ENCODE measurements around the gene APOBEC3F. TPM values are rescaled to one million over a fixed set of nuclear protein-coding genes. Genes with fewer than 3 reads are reported as not detected.

The APOBEC3F gene
- total RNA-seq, 2 donors from 2014 or later, result 20.4 to 32.5 TPM

DNA sequence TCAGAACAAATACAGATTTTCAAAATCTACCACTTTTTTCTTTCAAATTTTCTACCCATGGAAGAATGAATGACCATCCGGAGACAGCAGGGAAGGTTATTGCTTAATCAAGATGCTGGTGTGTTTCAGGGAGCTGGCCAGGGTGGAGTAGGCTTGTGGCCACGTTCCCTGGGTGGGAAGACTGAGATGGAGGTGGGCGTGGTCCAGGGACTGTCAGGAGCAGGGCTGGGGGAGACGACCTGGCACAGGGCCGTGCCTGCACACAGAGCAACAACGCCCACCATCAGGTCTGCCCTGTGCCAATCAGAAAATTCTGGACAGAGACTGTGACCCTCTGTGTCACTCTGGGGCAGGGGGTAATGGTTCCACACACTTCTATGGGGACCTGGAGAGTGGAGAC lies 49.3 kb downstream of the APOBEC3F start:
- peaks cover 7% of the 10 kb centered on the region for H3K36me3 Mint-ChIP-seq (ENCODE audit: low read depth)
- H3K4me1 Mint-ChIP-seq, result peaks cover 47% of the 10 kb centered on the region

DNA sequence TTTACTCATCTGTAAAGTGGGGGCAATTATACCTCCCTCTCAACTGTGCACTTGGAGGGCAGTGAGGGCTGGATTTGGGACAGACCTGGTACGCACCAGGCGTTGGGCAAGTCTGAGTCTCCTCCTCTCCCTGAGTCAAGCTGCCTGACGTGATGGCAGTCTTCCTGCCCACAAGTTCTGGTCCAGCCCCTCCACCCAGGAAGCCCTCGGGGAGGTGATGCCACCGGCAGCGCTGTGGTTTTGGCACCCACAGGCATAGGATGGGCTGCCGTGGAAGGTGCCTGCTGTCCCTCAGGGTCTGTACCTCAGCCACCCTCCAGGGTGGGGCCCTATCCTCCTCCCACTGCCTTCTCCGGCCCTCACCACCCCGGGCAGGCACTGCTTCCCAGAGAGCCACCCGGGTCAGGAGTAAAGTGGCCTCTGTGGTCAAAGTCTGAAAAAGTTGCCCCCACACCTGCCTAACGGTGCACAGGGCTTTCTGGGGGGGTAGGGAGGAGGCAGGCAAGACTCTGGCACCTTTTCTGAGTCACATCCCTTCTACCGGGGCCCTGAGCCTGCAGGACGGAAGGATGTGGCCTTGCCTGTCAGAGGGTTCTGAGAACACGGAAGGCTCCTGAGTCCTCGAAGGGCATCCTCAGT lies 49.9 kb downstream of the APOBEC3F start:
- Mint-ChIP-seq H3K4me3 (peak overlapping the region; percentile 75), H3K27ac (peak overlapping the region; percentile 95), H3K4me1 (peaks cover 52% of the 10 kb centered on the region), H3K27me3 (no peaks in the 10 kb centered on the region), H3K9me3 (no peaks in the 10 kb centered on the region), H3K36me3 (ENCODE audit: low read depth) (peaks cover 7% of the 10 kb centered on the region)
- ATAC-seq (replicated peaks), result peak; percentile 86

More for the DNA sequence above, 49.3 kb downstream of the APOBEC3F start:
- Mint-ChIP-seq H3K9me3 (no peaks in the 10 kb centered on the region), H3K27me3 (no peaks in the 10 kb centered on the region), H3K27ac (peak overlapping the region; percentile 95), H3K4me3 (peak overlapping the region; percentile 75)
- no peak for ATAC-seq (replicated peaks)

- Mint-ChIP-seq H3K4me1 (peaks cover 52% of the 10 kb centered on the region), H3K4me3 (peak overlapping the region; percentile 75)
- peak; percentile 5 for ATAC-seq (replicated peaks)
Measured at GRCh38 chr22:39091126-39092081, 50.7 kb downstream of the APOBEC3F start.

GRCh38 chr22:39092111-39092862 lies 51.6 kb downstream of the APOBEC3F start:
- Mint-ChIP-seq H3K4me3 (peak overlapping the region; percentile 75), H3K9me3 (no peaks in the 10 kb centered on the region), H3K4me1 (peaks cover 49% of the 10 kb centered on the region), H3K36me3 (ENCODE audit: low read depth) (peaks cover 4% of the 10 kb centered on the region), H3K27me3 (no peaks in the 10 kb centered on the region), H3K27ac (peak overlapping the region; percentile 95)
- peak; percentile 41 for ATAC-seq (replicated peaks)

More at GRCh38 chr22:39091126-39092081, 50.7 kb downstream of the APOBEC3F start:
- peaks cover 7% of the 10 kb centered on the region for H3K36me3 Mint-ChIP-seq (ENCODE audit: low read depth)
- no peaks in the 10 kb centered on the region for H3K27me3 Mint-ChIP-seq
- peak overlapping the region; percentile 95 for H3K27ac Mint-ChIP-seq
- H3K9me3 Mint-ChIP-seq, result no peaks in the 10 kb centered on the region

- Mint-ChIP-seq H3K4me1 (peaks cover 47% of the 10 kb centered on the region), H3K36me3 (ENCODE audit: low read depth) (no peaks in the 10 kb centered on the region), H3K9me3 (no peaks in the 10 kb centered on the region)
Measured at GRCh38 chr22:39094717-39095389, 54.2 kb downstream of the APOBEC3F start.

GRCh38 chr22:39095971-39096370 lies 55.3 kb downstream of the APOBEC3F start:
- Mint-ChIP-seq H3K4me3 (no peak overlapping the region), H3K9me3 (no peaks in the 10 kb centered on the region)

More at GRCh38 chr22:39094717-39095389, 54.2 kb downstream of the APOBEC3F start:
- ATAC-seq (replicated peaks), result no peak
- H3K4me3 Mint-ChIP-seq, result peak overlapping the region; percentile 3
- peak overlapping the region; percentile 65 for H3K27ac Mint-ChIP-seq
- H3K27me3 Mint-ChIP-seq, result no peaks in the 10 kb centered on the region

DNA sequence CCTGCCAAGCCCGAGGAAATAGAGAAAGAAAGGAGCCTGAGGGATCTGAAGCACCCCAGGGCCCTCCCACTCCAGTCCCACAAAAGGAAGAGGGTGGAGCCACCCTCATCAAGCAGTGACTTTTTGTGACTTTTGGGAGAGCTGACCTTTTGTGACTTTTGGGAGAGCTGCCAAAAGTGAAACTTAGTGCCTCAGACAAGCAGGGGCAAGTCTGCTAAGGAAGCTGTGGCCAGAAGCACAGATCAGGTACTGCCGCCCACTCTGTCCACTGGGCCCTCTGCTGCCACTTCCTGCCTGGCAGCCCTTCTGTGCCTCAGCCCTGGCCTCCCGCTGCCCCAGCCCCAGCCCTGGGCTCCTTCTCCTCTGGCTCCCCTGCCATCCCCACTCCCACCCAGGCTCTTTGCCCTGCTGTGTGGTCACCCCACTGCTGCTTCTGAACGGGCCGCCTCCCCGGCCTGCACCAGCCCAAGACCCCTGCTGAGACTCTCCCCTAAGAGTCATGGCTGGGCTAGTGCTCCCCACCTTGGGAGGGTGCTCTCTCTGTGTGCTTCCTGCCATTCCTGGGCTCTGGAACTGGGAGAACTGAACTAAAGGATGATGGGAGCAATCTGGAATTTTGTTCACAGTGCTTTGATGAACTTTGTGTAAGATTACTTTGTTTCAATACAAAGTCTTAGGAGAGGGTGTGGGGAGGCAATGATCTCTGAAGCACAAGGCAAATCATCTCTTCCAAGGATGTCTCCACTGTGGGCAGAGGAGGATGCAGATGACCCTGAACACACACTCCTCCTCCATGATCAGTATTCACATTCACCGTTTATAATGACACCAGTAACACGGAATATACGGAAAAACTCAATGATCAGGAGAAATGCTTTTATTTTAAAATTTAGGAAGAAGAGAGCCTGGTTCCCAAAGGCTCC lies 56.7 kb downstream of the APOBEC3F start, which contains the start of gene APOBEC3H:
Gene APOBEC3H (plus strand): TSS at position 147 of the 923 bp plus-strand sequence. CDS start 3,035 bp downstream, outside the sequence.
- Mint-ChIP-seq H3K9me3 (no peaks in the 10 kb centered on the region), H3K27me3 (no peaks in the 10 kb centered on the region), H3K4me3 (peak within 1 kb of the TSS; percentile 68), H3K36me3 (ENCODE audit: low read depth) (no peaks in the 10 kb centered on the region), H3K4me1 (peaks cover 24% of the 10 kb centered on the region), H3K27ac (peak within 1 kb of the TSS; percentile 88)
- ATAC-seq (replicated peaks), result peak; percentile 25

More at GRCh38 chr22:39095971-39096370, 55.3 kb downstream of the APOBEC3F start:
- ATAC-seq (replicated peaks), result no peak
- H3K4me1 Mint-ChIP-seq, result peaks cover 36% of the 10 kb centered on the region
- no peak overlapping the region for H3K27ac Mint-ChIP-seq
- no peaks in the 10 kb centered on the region for H3K36me3 Mint-ChIP-seq (ENCODE audit: low read depth)
- H3K27me3 Mint-ChIP-seq, result no peaks in the 10 kb centered on the region

DNA sequence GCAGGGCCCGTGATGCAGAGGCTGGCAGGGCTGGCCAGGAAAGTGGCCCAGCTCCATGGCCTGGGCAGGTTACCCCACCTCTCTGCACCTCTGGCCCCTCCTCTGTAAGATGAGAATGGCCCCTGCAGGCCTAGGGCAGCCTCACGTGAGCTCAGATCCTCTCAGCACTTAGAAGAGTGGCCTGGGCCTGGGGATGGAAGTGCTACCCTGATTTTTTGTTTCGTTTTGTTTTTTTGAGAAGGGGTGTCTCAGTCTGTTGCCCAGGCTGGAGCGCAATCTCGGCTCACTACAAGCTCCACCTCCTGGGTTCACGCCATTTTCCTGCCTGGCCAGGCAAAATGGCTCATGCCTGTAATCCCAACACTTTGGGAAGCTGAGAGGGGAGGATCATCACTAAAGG lies 57.4 kb downstream of the APOBEC3F start:
- Mint-ChIP-seq H3K36me3 (ENCODE audit: low read depth) (no peaks in the 10 kb centered on the region), H3K4me1 (peaks cover 19% of the 10 kb centered on the region), H3K27me3 (no peaks in the 10 kb centered on the region), H3K4me3 (peak overlapping the region; percentile 68), H3K27ac (peak overlapping the region; percentile 88), H3K9me3 (no peaks in the 10 kb centered on the region)
- ATAC-seq (replicated peaks), result no peak

DNA sequence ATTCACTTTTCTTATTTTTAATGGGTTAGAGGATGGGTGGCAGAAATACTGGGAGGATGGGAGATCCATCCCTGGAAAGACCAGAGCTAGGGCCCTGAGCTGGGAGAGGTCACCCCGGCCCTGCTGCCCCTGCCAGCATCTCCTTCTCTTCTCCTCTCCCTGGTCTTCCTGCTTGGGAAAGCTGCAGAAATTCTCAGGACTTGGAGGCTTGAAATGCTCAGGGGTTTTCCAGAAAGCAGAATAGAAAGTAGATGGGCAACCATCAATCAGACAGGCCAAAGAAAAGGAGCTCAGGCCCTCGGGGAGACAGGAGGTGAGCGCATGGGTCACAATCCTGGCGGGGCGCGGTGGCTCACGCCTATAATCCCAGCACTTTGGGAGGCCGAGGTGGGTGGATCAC lies 57.9 kb downstream of the APOBEC3F start:
- Mint-ChIP-seq H3K4me1 (peaks cover 18% of the 10 kb centered on the region), H3K27ac (peak overlapping the region; percentile 88), H3K36me3 (ENCODE audit: low read depth) (no peaks in the 10 kb centered on the region), H3K27me3 (no peaks in the 10 kb centered on the region), H3K9me3 (no peaks in the 10 kb centered on the region), H3K4me3 (peak overlapping the region; percentile 68)
- ATAC-seq (replicated peaks), result no peak

DNA sequence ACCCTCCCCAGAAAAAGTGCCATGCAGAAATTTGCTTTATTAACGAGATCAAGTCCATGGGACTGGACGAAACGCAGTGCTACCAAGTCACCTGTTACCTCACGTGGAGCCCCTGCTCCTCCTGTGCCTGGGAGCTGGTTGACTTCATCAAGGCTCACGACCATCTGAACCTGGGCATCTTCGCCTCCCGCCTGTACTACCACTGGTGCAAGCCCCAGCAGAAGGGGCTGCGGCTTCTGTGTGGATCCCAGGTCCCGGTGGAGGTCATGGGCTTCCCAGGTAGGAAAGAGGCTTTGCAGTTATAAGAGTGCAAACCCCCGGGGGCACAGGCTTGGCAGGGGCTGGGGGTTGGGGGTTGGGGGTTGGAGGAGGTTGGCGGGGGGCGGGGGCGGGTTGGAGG lies 60.6 kb downstream of the APOBEC3F start:
- Mint-ChIP-seq H3K4me1 (peaks cover 11% of the 10 kb centered on the region), H3K9me3 (no peaks in the 10 kb centered on the region), H3K4me3 (peak overlapping the region; percentile 68), H3K36me3 (ENCODE audit: low read depth) (no peaks in the 10 kb centered on the region), H3K27me3 (no peaks in the 10 kb centered on the region), H3K27ac (peak overlapping the region; percentile 88)
- no peak for ATAC-seq (replicated peaks)

DNA sequence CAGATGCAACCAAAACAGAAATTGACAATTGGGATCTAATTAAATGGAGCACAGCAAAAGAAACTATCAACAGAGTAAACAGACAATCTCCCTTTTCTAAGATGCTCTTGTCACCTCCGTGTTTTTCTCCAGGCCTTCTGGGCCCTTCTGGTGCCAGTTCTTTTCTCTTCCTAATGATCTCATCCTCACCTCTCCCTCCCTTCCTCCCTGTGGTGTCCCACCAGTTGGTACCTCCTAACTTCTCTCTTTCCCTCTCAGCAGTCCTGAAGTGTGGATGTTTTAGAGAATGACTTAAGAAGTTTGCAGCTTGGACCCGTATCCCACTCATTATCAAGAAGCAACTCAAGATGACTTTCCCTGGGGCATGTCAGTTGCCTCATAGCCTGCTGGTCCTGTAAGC lies 62.8 kb downstream of the APOBEC3F start:
- no peaks in the 10 kb centered on the region for H3K27me3 Mint-ChIP-seq
- peak overlapping the region; percentile 3 for H3K27ac Mint-ChIP-seq
- peaks cover 4% of the 10 kb centered on the region for H3K4me1 Mint-ChIP-seq
- no peak for ATAC-seq (replicated peaks)
- H3K9me3 Mint-ChIP-seq, result no peaks in the 10 kb centered on the region
- no peaks in the 10 kb centered on the region for H3K36me3 Mint-ChIP-seq (ENCODE audit: low read depth)
- H3K4me3 Mint-ChIP-seq, result no peak overlapping the region

Data from activated T-helper 17 cell treated with anti-CD3 and anti-CD28 coated beads, Interleukin-2, amount 50 U/mL, for 72 hours (primary cell).